SK-N-SH treated with all-trans-retinoic acid at 6 μM for 48 hours (cell line): Measurements from ENCODE around the gene RAB11FIP2.

Experiments used
- ATAC-seq: fragments of 200-7000 bp; cut with Tn5 transposase; 3 replicates; pipeline ENCODE4 v1.9.1; 2020; ENCODE audit warnings: mild to moderate bottlenecking, moderate library complexity
- ARNTL ChIP-seq: fragments of 450-650 bp; formaldehyde crosslinking; IDR thresholded peaks from 2 replicates; pipeline ENCODE4 v1.5.0; 2020; ENCODE audit warnings: low read depth, mild to moderate bottlenecking, moderate library complexity, borderline replicate concordance
- BACH2 ChIP-seq: fragments of 250-450 bp; sonication (Bioruptor Pico); IDR thresholded peaks from 2 replicates; pipeline ENCODE4 v1.9.0; 2021; ENCODE audit warnings: mild to moderate bottlenecking, borderline replicate concordance
- CSDC2 ChIP-seq: fragments of 250-450 bp; sonication (Bioruptor Pico); IDR thresholded peaks from 2 replicates; pipeline ENCODE4 v1.5.0; 2020; ENCODE audit warnings: mild to moderate bottlenecking, moderate library complexity
- CSRNP3 ChIP-seq: fragments of 250-450 bp; sonication (Bioruptor Pico); IDR thresholded peaks from 2 replicates; pipeline ENCODE4 v1.5.1; 2021; ENCODE audit warnings: mild to moderate bottlenecking, moderate library complexity
- ESRRG ChIP-seq: fragments of 250-450 bp; sonication (Bioruptor Pico); IDR thresholded peaks from 2 replicates; pipeline ENCODE4 v1.6.1; 2021; ENCODE audit warnings: mild to moderate bottlenecking
- GLIS3 ChIP-seq: fragments of 250-450 bp; sonication (Bioruptor Pico); IDR thresholded peaks from 2 replicates; pipeline ENCODE4 v1.5.0; 2020; ENCODE audit warnings: mild to moderate bottlenecking, moderate library complexity
- ISL1 ChIP-seq: fragments of 250-450 bp; sonication (Bioruptor Pico); IDR thresholded peaks from 2 replicates; pipeline ENCODE4 v2.1.2; 2022; ENCODE audit warnings: mild to moderate bottlenecking, moderate library complexity
- OSR1 ChIP-seq: fragments of 250-450 bp; sonication (Bioruptor Pico); IDR thresholded peaks from 2 replicates; pipeline ENCODE4 v1.8.0; 2022; ENCODE audit warnings: moderate library complexity, mild to moderate bottlenecking, inconsistent platforms
- POU6F1 ChIP-seq: fragments of 250-450 bp; sonication (Bioruptor Pico); IDR thresholded peaks from 2 replicates; pipeline ENCODE4 v1.8.0; 2021; ENCODE audit warnings: low read depth, mild to moderate bottlenecking, moderate library complexity, borderline replicate concordance
- RARB ChIP-seq: fragments of 250-450 bp; sonication (Bioruptor Pico); IDR thresholded peaks from 2 replicates; pipeline ENCODE4 v1.8.0; 2021; ENCODE audit warnings: mild to moderate bottlenecking, moderate library complexity
- SNAI2 ChIP-seq: fragments of 250-450 bp; sonication (Bioruptor Pico); IDR thresholded peaks from 2 replicates; pipeline ENCODE4 v1.5.0; 2020; ENCODE audit warnings: mild to moderate bottlenecking, moderate library complexity
- TCF4 ChIP-seq: fragments of 250-450 bp; sonication (Bioruptor Pico); IDR thresholded peaks from 2 replicates; pipeline ENCODE4 v1.8.0; 2021; ENCODE audit warnings: mild to moderate bottlenecking, moderate library complexity, borderline replicate concordance
- TOX ChIP-seq: fragments of 250-450 bp; sonication (Bioruptor Pico); IDR thresholded peaks from 2 replicates; pipeline ENCODE4 v1.8.0; 2021; ENCODE audit warnings: mild to moderate bottlenecking, moderate library complexity, borderline replicate concordance
- TSHZ2 ChIP-seq: fragments of 250-450 bp; sonication (Bioruptor Pico); IDR thresholded peaks from 2 replicates; pipeline ENCODE4 v1.5.0; 2020; ENCODE audit warnings: mild to moderate bottlenecking, moderate library complexity
- ZC3H10 ChIP-seq: fragments of 250-450 bp; sonication (Bioruptor Pico); IDR thresholded peaks from 2 replicates; pipeline ENCODE4 v1.5.1; 2021; ENCODE audit warnings: mild to moderate bottlenecking, moderate library complexity
- ZFP3 ChIP-seq: fragments of 250-450 bp; sonication (Bioruptor Pico); IDR thresholded peaks from 2 replicates; pipeline ENCODE4 v1.5.0; 2020; ENCODE audit warnings: mild to moderate bottlenecking, moderate library complexity
- ZFP30 ChIP-seq: fragments of 450-650 bp; formaldehyde crosslinking; IDR thresholded peaks from 2 replicates; pipeline ENCODE4 v1.5.0; 2022; ENCODE audit warnings: mild to moderate bottlenecking, moderate library complexity
- ZNF565 ChIP-seq: fragments of 450-650 bp; formaldehyde crosslinking; conservative IDR thresholded peaks from 2 replicates; pipeline ENCODE4 v1.5.0; 2020; ENCODE audit warnings: low read depth, mild to moderate bottlenecking, moderate library complexity
- ZNF70 ChIP-seq: fragments of 450-650 bp; formaldehyde crosslinking; IDR thresholded peaks from 2 replicates; pipeline ENCODE4 v1.5.0; 2020; ENCODE audit warnings: mild to moderate bottlenecking, moderate library complexity
- TF ChIP-seq, protein P1 (sequence below): fragments of 250-450 bp; sonication (Bioruptor Pico); IDR thresholded peaks from 2 replicates; pipeline ENCODE4 v1.8.0; 2020; ENCODE audit warnings: mild to moderate bottlenecking, moderate library complexity, borderline replicate concordance
- TF ChIP-seq, protein P2 (sequence below): fragments of 250-450 bp; sonication (Bioruptor Pico); IDR thresholded peaks from 2 replicates; pipeline ENCODE4 v1.5.1; 2020; ENCODE audit warnings: low read depth, mild to moderate bottlenecking, moderate library complexity

Gene RAB11FIP2

GRCh38 chr10:118096022-118096421 is 49.3 kb upstream of the RAB11FIP2 start (continued):
- TF ChIP-seq, protein P1, sequence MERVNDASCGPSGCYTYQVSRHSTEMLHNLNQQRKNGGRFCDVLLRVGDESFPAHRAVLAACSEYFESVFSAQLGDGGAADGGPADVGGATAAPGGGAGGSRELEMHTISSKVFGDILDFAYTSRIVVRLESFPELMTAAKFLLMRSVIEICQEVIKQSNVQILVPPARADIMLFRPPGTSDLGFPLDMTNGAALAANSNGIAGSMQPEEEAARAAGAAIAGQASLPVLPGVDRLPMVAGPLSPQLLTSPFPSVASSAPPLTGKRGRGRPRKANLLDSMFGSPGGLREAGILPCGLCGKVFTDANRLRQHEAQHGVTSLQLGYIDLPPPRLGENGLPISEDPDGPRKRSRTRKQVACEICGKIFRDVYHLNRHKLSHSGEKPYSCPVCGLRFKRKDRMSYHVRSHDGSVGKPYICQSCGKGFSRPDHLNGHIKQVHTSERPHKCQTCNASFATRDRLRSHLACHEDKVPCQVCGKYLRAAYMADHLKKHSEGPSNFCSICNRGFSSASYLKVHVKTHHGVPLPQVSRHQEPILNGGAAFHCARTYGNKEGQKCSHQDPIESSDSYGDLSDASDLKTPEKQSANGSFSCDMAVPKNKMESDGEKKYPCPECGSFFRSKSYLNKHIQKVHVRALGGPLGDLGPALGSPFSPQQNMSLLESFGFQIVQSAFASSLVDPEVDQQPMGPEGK = no peak
- no peak for TF ChIP-seq ZNF565

DNA sequence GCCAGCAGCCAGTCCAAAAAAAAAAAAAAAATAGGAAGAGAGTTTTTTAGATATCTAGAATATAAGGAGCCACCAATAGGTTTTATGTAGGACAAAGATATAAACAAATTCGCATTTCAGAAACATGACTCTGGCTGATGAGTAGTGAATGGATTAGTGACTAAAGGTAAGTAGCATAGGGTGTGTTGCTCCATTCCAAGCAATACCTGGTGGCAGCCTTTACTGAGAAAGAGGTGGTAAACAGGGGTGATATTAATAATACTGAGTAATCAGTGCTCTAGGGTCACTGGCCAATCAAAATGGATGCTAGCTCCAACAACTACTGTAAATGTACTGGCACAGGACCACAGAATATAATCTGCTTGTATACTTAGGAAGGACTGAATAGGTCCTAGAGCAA is 45.5 kb upstream of the RAB11FIP2 start:
- TF ChIP-seq GLIS3 (CRISPR knock-in tag) (no peak), BACH2 (CRISPR knock-in tag) (no peak), SNAI2 (CRISPR knock-in tag) (no peak), ISL1 (no peak), POU6F1 (no peak), ZFP3 (no peak), OSR1 (no peak), TCF4 (no peak)
- TF ChIP-seq, protein P2, sequence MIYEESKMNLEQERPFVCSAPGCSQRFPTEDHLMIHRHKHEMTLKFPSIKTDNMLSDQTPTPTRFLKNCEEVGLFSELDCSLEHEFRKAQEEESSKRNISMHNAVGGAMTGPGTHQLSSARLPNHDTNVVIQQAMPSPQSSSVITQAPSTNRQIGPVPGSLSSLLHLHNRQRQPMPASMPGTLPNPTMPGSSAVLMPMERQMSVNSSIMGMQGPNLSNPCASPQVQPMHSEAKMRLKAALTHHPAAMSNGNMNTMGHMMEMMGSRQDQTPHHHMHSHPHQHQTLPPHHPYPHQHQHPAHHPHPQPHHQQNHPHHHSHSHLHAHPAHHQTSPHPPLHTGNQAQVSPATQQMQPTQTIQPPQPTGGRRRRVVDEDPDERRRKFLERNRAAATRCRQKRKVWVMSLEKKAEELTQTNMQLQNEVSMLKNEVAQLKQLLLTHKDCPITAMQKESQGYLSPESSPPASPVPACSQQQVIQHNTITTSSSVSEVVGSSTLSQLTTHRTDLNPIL (CRISPR knock-in tag) = no peak
- ATAC-seq = no peak

DNA sequence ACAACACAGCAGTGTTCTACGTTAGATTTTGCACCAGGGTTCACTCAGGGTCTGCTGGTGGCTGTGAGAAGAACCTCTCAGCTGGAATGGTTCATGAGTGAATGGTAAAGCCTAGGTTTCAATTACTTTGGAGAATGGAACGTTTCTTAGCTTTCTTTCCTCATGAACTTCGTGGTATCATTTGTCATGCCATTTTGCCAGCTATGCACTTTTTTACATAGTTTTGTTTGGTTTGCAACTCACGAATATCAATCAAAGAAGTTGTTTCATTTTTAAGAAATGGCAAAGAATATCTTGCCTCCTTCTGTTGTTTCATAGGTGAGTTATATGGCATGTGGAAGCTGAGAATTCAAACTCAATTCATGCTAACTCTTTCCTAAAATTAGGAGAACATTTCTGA is 34.1 kb upstream of the RAB11FIP2 start:
- no peak for ATAC-seq
- no peak for TF ChIP-seq GLIS3 (CRISPR knock-in tag)
- TF ChIP-seq ISL1 = no peak
- no peak for TF ChIP-seq TOX
- TF ChIP-seq ZNF70 (CRISPR knock-in tag) = no peak
- TF ChIP-seq ZC3H10 = no peak
- no peak for TF ChIP-seq CSRNP3
- TF ChIP-seq ESRRG = no peak
- TF ChIP-seq, all 23 proteins: peak for 0

GRCh38 chr10:118076705-118077104 is 30.0 kb upstream of the RAB11FIP2 start:
- TF ChIP-seq ARNTL (CRISPR knock-in tag) = no peak
- no peak for TF ChIP-seq ZFP3
- no peak for TF ChIP-seq ZC3H10
- no peak for TF ChIP-seq CSDC2 (CRISPR knock-in tag)
- no peak for TF ChIP-seq OSR1
- no peak for TF ChIP-seq CSRNP3
- no peak for TF ChIP-seq RARB (CRISPR knock-in tag)
- TF ChIP-seq GLIS3 (CRISPR knock-in tag) = no peak
- no peak for TF ChIP-seq BACH2 (CRISPR knock-in tag)
- no peak for TF ChIP-seq ZNF565

DNA sequence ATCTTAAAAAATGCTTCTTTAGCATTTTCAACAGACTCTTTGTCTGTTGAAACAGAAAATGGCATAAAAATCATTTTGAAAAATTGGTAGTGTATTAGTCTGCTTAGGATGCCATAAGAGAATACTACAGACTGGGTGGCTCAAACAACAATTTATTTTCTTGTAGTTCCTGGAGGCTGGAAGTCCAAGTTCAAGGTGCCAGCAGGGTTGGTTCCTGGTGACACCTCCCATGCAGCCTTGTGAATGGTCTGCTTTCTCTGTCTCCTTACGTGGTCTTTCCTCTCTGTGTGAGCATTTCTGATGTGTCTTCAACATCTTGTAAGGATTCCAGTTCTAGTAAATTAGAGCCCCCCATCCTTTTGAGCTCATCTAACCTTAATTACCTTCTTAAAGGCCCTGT is 26.1 kb upstream of the RAB11FIP2 start:
- ATAC-seq = no peak
- TF ChIP-seq ZFP30 (CRISPR knock-in tag) (no peak), SNAI2 (CRISPR knock-in tag) (no peak), ZC3H10 (no peak), ARNTL (CRISPR knock-in tag) (no peak), TCF4 (no peak), TSHZ2 (no peak), TOX (no peak), POU6F1 (no peak), OSR1 (no peak), ISL1 (no peak)
- TF ChIP-seq, protein P1 = no peak

More at GRCh38 chr10:118076705-118077104, 30.0 kb upstream of the RAB11FIP2 start:
- ATAC-seq = no peak
